GM23248 (cell line): Measurements from ENCODE around the gene CDCA8.

ENCODE experiments used
- EZH2 ChIP-seq: fragments of 200-600 bp; sonication (generic); IDR thresholded peaks from 2 replicates; pipeline ENCODE4 v1.6.1; 2018; ENCODE audit warnings: antibody characterized with exemption, mild to moderate bottlenecking; ENCODE audit not compliant: insufficient read depth, poor library complexity, severe bottlenecking
- EZH2phosphoT487 ChIP-seq: fragments of 200-600 bp; sonication (generic); IDR thresholded peaks from 2 replicates; pipeline ENCODE4 v1.6.1; 2018; ENCODE audit warnings: antibody characterized with exemption, moderate library complexity, mild to moderate bottlenecking, low read depth; ENCODE audit not compliant: insufficient read depth

GRCh38 chr1:37670133-37670532, 22.2 kb upstream of the CDCA8 start:
- TF ChIP-seq EZH2phosphoT487 (no peak), EZH2 (no peak)
